ENCODE results near the gene ITPR1.

ITPR1 gene

GRCh38 chr3:4894891-4895530, 401.9 kb downstream of the ITPR1 start:
- H3K79me2 ChIP-seq (ENCODE audit: insufficient read depth, low read length), result no peaks in the 10 kb centered on the region
- TF ChIP-seq CTCF (conservative IDR thresholded peaks at IDR 0.05; ENCODE audit: low read length), result no peak
- no peak for TF ChIP-seq EZH2phosphoT487 (IDR thresholded peaks at IDR 0.05; ENCODE audit: borderline replicate concordance)
- H3K9me2 ChIP-seq (replicated peaks; ENCODE audit: low read depth, low read length), result no peaks in the 10 kb centered on the region
- H3K4me2 ChIP-seq (ENCODE audit: low read depth, low read length, poor library complexity, severe bottlenecking), result no peak overlapping the region
- no peaks in the 10 kb centered on the region for H3K27me3 ChIP-seq (ENCODE audit: insufficient read depth, low read length, poor library complexity, severe bottlenecking)
- no peak overlapping the region for H2AFZ ChIP-seq (ENCODE audit: low read length)
- H3K4me1 ChIP-seq (ENCODE audit: insufficient read depth, low read length, poor library complexity, severe bottlenecking), result peaks cover 19% of the 10 kb centered on the region
- H3K36me3 ChIP-seq (ENCODE audit: insufficient read depth, low read length), result no peaks in the 10 kb centered on the region
- no peak overlapping the region for H3K9ac ChIP-seq (ENCODE audit: low read depth, low read length, poor library complexity, severe bottlenecking)
- H4K20me1 ChIP-seq (ENCODE audit: insufficient read depth, low read length, poor library complexity, severe bottlenecking), result no peaks in the 10 kb centered on the region
- H3F3A ChIP-seq (ENCODE audit: low read depth), result no peaks in the 10 kb centered on the region
- no peaks in the 10 kb centered on the region for H3K9me3 ChIP-seq (ENCODE audit: insufficient read depth, low read depth, low read length)
- H3K4me3 ChIP-seq (ENCODE audit: low read length, poor library complexity, severe bottlenecking), result no peak overlapping the region

GRCh38 chr3:4895838-4896237, 402.7 kb downstream of the ITPR1 start:
- no peaks in the 10 kb centered on the region for H3K9me2 ChIP-seq (replicated peaks; ENCODE audit: low read depth, low read length)
- H3K9me3 ChIP-seq (ENCODE audit: insufficient read depth, low read depth, low read length), result no peaks in the 10 kb centered on the region
- no peaks in the 10 kb centered on the region for H3K27me3 ChIP-seq (ENCODE audit: insufficient read depth, low read length, poor library complexity, severe bottlenecking)
- H3K36me3 ChIP-seq (ENCODE audit: insufficient read depth, low read length), result no peaks in the 10 kb centered on the region
- no peaks in the 10 kb centered on the region for H3F3A ChIP-seq (ENCODE audit: low read depth)
- TF ChIP-seq CTCF (conservative IDR thresholded peaks at IDR 0.05; ENCODE audit: low read length), result no peak
- no peak for TF ChIP-seq EZH2phosphoT487 (IDR thresholded peaks at IDR 0.05; ENCODE audit: borderline replicate concordance)
- H3K4me1 ChIP-seq (ENCODE audit: insufficient read depth, low read length, poor library complexity, severe bottlenecking), result peaks cover 24% of the 10 kb centered on the region
- no peaks in the 10 kb centered on the region for H3K79me2 ChIP-seq (ENCODE audit: insufficient read depth, low read length)
- H3K4me3 ChIP-seq (ENCODE audit: low read length, poor library complexity, severe bottlenecking), result no peak overlapping the region
- H4K20me1 ChIP-seq (ENCODE audit: insufficient read depth, low read length, poor library complexity, severe bottlenecking), result no peaks in the 10 kb centered on the region
- H3K9ac ChIP-seq (ENCODE audit: low read depth, low read length, poor library complexity, severe bottlenecking), result no peak overlapping the region
- no peak overlapping the region for H2AFZ ChIP-seq (ENCODE audit: low read length)
- no peak overlapping the region for H3K4me2 ChIP-seq (ENCODE audit: low read depth, low read length, poor library complexity, severe bottlenecking)

Measured in Loucy (cell line).